Dedifferentiated amniotic fluid mesenchymal stem cell (primary cell): ENCODE results near the gene CNEP1R1.

Experiments
- DNase-seq: peaks from one replicate; pipeline ENCODE4 v3.0.0-alpha.2; 2016; ENCODE audit errors: extremely low spot score

The CNEP1R1 gene

GRCh38 chr16:50065241-50065623, 40.2 kb downstream of the CNEP1R1 start:
- DNase-seq, result no peak

- DNase-seq, result peak; percentile 84
Measured at GRCh38 chr16:50065624-50066481, 40.8 kb downstream of the CNEP1R1 start, which contains the start of gene HEATR3. TSS of gene HEATR3 (plus strand) at chr16:50065970. CDS start at chr16:50066132, 162 bp downstream.

GRCh38 chr16:50066482-50067289, 41.7 kb downstream of the CNEP1R1 start:
- no peak for DNase-seq

- peak; percentile 47 for DNase-seq
Measured at GRCh38 chr16:50067290-50067853, 42.3 kb downstream of the CNEP1R1 start.

- no peak for DNase-seq
Measured at GRCh38 chr16:50068550-50068949, 43.5 kb downstream of the CNEP1R1 start.

- no peak for DNase-seq
Measured at GRCh38 chr16:50069060-50069459, 44.0 kb downstream of the CNEP1R1 start.

- DNase-seq, result no peak
Measured at GRCh38 chr16:50071075-50071671, 46.1 kb downstream of the CNEP1R1 start.

GRCh38 chr16:50072730-50073129, 47.7 kb downstream of the CNEP1R1 start:
- DNase-seq, result no peak

- DNase-seq, result no peak
Measured at GRCh38 chr16:50079397-50080140, 54.5 kb downstream of the CNEP1R1 start.

- no peak for DNase-seq
Measured at GRCh38 chr16:50081428-50082018, 56.5 kb downstream of the CNEP1R1 start.

- no peak for DNase-seq
Measured at GRCh38 chr16:50083996-50084395, 59.0 kb downstream of the CNEP1R1 start.

GRCh38 chr16:50086176-50086575, 61.2 kb downstream of the CNEP1R1 start:
- no peak for DNase-seq
